Stomach (tissue), 9 donors: ENCODE results near the gene GNPTAB. TPM values are rescaled to one million over a fixed set of nuclear protein-coding genes. Genes with fewer than 3 reads are reported as not detected.
A peak's percentile ranks its signal among the peaks of the same experiment; 100 is the strongest.

Source experiments
- DNase-seq, 2 donors: peaks; one replicate each; pipeline versions ENCODE4 v3.0.0 to v3.0.0-alpha.2; 2013 to 2019
- H3K27ac ChIP-seq, 5 donors: fragments of 200-600 bp in 4 of 5; sonication (generic) in 4 of 5; one replicate each; pipeline ENCODE4 v1.5.1; 2013 to 2019; ENCODE audit warnings: mild to moderate bottlenecking in 1 of 5, moderate library complexity in 1 of 5
- H3K27me3 ChIP-seq, 3 donors: fragments of 200-600 bp; sonication (generic); one replicate each; pipeline ENCODE4 v1.5.1; 2017 to 2019; ENCODE audit warnings: mixed run types in 1 of 3
- H3K36me3 ChIP-seq, 4 donors: fragments of 200-600 bp; sonication (generic); 1 replicate in 3 of 4; 2 replicates in 1 of 4; pipeline ENCODE4 v1.5.1; 2016 to 2019
- H3K4me1 ChIP-seq, 4 donors: fragments of 200-600 bp; sonication (generic); one replicate each; pipeline ENCODE4 v1.5.1; 2016 to 2019
- H3K4me3 ChIP-seq, 4 donors: fragments of 200-600 bp; sonication (generic) in 3 of 4; one replicate each; pipeline ENCODE4 v1.5.1; 2016 to 2019; ENCODE audit warnings: mild to moderate bottlenecking in 1 of 4
- H3K9me3 ChIP-seq, 4 donors: fragments of 200-600 bp; sonication (generic); one replicate each; pipeline ENCODE4 v1.5.1; 2016 to 2019
- CTCF ChIP-seq, 7 experiments: fragments of 450-650 bp in 4 of 7; fragments of 200-600 bp in 3 of 7; sonication (generic) in 3 of 7; IDR thresholded peaks; one replicate each; pipeline ENCODE4 v1.5.1; 2016 to 2019; ENCODE audit warnings: antibody characterized with exemption in 7 of 7, control low read depth in 2 of 7, mild to moderate bottlenecking in 1 of 7
- EP300 ChIP-seq: sonication (generic); formaldehyde crosslinking; IDR thresholded peaks from one replicate; pipeline ENCODE4 v1.6.1; 2017; ENCODE audit warnings: antibody characterized with exemption
- POLR2A ChIP-seq, 4 donors: fragments of 450-650 bp; IDR thresholded peaks; one replicate each; pipeline ENCODE4 v1.6.1; 2016; ENCODE audit warnings: antibody characterized with exemption in 4 of 4, control low read depth in 2 of 4, mild to moderate bottlenecking in 1 of 4, moderate library complexity in 1 of 4
- POLR2AphosphoS5 ChIP-seq, 3 donors: sonication (generic); formaldehyde crosslinking; IDR thresholded peaks; one replicate each; pipeline ENCODE4 v1.6.1; 2016; ENCODE audit warnings: antibody characterized with exemption in 3 of 3
- WGBS, 5 donors: extraction: QIAGEN DNeasy Blood & Tissue Kit in 3 of 5; methylation state at CpG; one replicate each; pipeline versions ENCODE4 v1.1.5 to v1.1.7; 2013 to 2018; 5-methylcytosine and 5-hydroxymethylcytosine counted together
- intact Hi-C: fragments of 100-400 bp; cut with DNase I; formaldehyde crosslinking; loops from one replicate; pipeline ENCODE4 v1.15.1; 2023; ENCODE audit warnings: low total_unique reads
- polyA plus RNA-seq, 3 donors: library from polyadenylated mRNA; stranded (reverse); fragments of 200-250 nt; gene quantifications; one replicate each; pipeline ENCODE4 v1.2.3, GENCODE V29; 2013
- total RNA-seq, 5 donors: library from RNA; depleted of rRNA; stranded (reverse); fragments of >200 nt; gene quantifications; one replicate each; pipeline versions ENCODE4 v1.1.0 to v1.2.3, GENCODE V29; 2014 to 2016
- donor health status: healthy with polysubstance abuse.
- donor health status: Bipolar disorder and iron deficiency.
- donor health status: healthy.

The GNPTAB gene
- total and polyA plus RNA-seq, 8 donors: 8.9 to 63.2 (median 16.9) TPM

DNA sequence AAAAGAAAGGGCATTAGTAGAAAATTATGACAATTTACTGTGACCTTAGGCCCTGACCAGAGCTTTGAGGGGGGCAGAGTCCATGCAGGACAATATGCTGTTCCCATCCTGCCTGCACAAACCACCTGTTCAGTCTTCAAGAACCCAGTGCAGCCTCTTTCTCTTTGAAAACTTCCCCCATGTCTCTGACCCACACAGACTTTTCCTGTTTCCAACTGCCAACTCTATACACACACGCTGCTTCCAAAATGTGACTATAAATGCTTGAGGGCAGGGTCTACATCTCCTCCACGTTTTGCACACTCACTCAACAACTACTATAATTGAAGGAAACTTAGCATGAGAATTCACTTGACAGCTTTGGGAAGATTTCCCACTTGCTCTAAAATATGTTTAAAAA lies 54.9 kb downstream of the GNPTAB start:
- H3K27me3 ChIP-seq: no peaks in the 10 kb centered on the region
- H3K4me1 ChIP-seq: peaks cover 0 to 44% (median 2%) of the 10 kb centered on the region in 4 donors
- no peak for DNase-seq
- peaks cover 0 to 45% (median 35%) of the 10 kb centered on the region in 4 donors for H3K36me3 ChIP-seq
- intact Hi-C loops: no loop called here
- TF ChIP-seq CTCF (IDR thresholded peaks at IDR 0.05) (no peak), POLR2AphosphoS5 (IDR thresholded peaks at IDR 0.05) (no peak), POLR2A (IDR thresholded peaks at IDR 0.05) (no peak), EP300 (no peak)
- no peaks in the 10 kb centered on the region for H3K9me3 ChIP-seq
- 63 to 80% (median 71%) methylated on average over 2 of the region's 2 CpGs for WGBS, 5 donors
- no peak overlapping the region for H3K4me3 ChIP-seq
- H3K27ac ChIP-seq: no peak overlapping the region

- peak; percentile 70 to 86 for DNase-seq
- Histone ChIP-seq H3K4me3 (no peak overlapping the region), H3K36me3 (peaks cover 8 to 55% (median 47%) of the 10 kb centered on the region in 4 donors), H3K4me1 (peaks cover 0 to 37% (median 2%) of the 10 kb centered on the region in 4 donors), H3K9me3 (no peaks in the 10 kb centered on the region), H3K27ac (no peak overlapping the region), H3K27me3 (no peaks in the 10 kb centered on the region)
- TF ChIP-seq POLR2AphosphoS5 (IDR thresholded peaks at IDR 0.05) (peak in 2 of 3 donors; percentile 6 to 59), CTCF (IDR thresholded peaks at IDR 0.05) (peak in 5 of 7 experiments; percentile 92 to 98 (median 93)), EP300 (no peak), POLR2A (IDR thresholded peaks at IDR 0.05) (no peak)
- WGBS, 5 donors: 41 to 52% (median 49%) methylated on average over 2 of the region's 2 CpGs
- intact Hi-C loops: no loop called here
Measured at GRCh38 chr12:101773650-101774162, 57.1 kb downstream of the GNPTAB start.

DNA sequence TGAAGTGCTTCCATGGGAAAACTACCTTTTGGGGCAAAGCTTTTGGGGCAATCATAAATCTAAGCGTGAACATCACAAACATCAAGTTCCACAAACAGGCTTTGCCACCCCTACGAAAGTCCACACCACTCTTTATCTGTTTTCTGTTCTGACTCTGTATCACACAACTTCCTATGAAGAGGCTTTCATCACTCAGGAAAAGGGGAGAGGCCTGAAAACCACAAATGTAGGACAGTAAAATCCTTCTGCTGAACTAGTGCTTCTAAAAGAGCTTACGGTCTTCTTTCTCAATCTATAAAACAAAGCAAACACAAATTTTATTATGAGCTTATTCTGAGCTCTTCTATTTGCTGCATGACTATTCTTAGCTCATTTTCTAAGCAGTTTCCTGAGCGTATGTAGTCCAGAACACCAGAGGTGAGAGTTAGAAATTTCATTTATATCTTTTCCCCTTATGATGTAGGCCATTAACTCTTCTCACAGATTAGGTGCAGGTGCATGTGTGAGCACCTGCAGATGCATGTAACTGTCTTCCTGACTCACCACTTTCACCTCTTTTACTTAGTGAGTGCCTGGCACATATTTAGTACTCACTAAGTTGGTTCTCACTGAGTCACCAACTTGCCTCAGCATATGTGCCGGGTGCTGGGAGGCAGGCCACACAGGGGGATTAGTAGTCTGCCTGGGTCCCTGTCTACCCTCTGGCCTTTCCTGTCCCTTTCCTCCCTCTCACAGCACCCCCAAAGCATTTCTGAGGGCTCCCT lies 58.6 kb downstream of the GNPTAB start:
- TF ChIP-seq POLR2A (IDR thresholded peaks at IDR 0.05) (no peak), CTCF (IDR thresholded peaks at IDR 0.05) (no peak), POLR2AphosphoS5 (IDR thresholded peaks at IDR 0.05) (no peak), EP300 (no peak)
- Histone ChIP-seq H3K36me3 (peaks cover 8 to 62% (median 53%) of the 10 kb centered on the region in 4 donors), H3K9me3 (no peaks in the 10 kb centered on the region), H3K27me3 (no peaks in the 10 kb centered on the region), H3K4me1 (peaks cover 0 to 24% (median 2%) of the 10 kb centered on the region in 4 donors), H3K4me3 (no peak overlapping the region), H3K27ac (no peak overlapping the region)
- 75 to 87% (median 84%) methylated on average over 5 of the region's 5 CpGs for WGBS, 5 donors
- intact Hi-C loops: no loop called here
- DNase-seq: no peak

DNA sequence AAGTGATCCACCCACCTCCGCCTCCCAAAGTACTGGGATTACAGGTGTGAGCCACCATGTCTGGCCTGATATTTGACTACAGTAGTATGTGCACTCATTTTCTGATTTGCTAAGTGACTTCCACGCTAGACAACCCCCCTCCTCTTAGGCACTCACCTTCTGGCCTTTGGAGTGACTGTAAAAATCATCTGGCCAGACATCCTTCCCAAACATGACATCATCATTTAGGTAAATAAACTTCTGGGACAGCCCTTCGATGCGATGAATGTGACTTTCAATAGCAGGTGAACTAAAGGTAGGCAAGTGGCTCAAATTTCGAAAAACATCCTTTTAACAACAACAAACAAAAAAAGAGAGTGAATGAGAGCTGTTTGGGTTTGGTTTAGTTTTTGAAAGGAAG lies 60.9 kb downstream of the GNPTAB start:
- Histone ChIP-seq H3K9me3 (no peaks in the 10 kb centered on the region), H3K36me3 (peaks cover 12 to 67% (median 63%) of the 10 kb centered on the region in 4 donors), H3K4me1 (peaks cover 0 to 20% (median 2%) of the 10 kb centered on the region in 4 donors), H3K27me3 (no peaks in the 10 kb centered on the region), H3K27ac (no peak overlapping the region), H3K4me3 (no peak overlapping the region)
- intact Hi-C loops: loop anchor here (5.0 kb wide), 1 partner anchor 62 kb away; the partner anchor contains the start of gene GNPTAB
- DNase-seq: no peak
- 81 to 90% (median 85%) methylated on average over 5 of the region's 5 CpGs for WGBS, 5 donors
- TF ChIP-seq POLR2A (IDR thresholded peaks at IDR 0.05) (no peak), POLR2AphosphoS5 (IDR thresholded peaks at IDR 0.05) (no peak), CTCF (IDR thresholded peaks at IDR 0.05) (no peak), EP300 (no peak)
